ENCODE data around the gene TMPRSS6.

The TMPRSS6 gene

GRCh38 chr22:37109242-37109917 lies at the start of gene TMPRSS6:
Gene TMPRSS6, minus strand, starts transcription at chr22:37109713. Its CDS starts 6,296 bp downstream, at chr22:37103417.
- no peak for DNase-seq (ENCODE audit: low read depth in 3 of 3, low spot score in 1 of 3)

- no peak for DNase-seq (ENCODE audit: low read depth in 3 of 3, low spot score in 1 of 3)
Measured at GRCh38 chr22:37158963-37159290, 49.4 kb upstream of the TMPRSS6 start.

- DNase-seq (ENCODE audit: low read depth in 3 of 3, low spot score in 1 of 3) = no peak
Measured at GRCh38 chr22:37157516-37158285, 48.2 kb upstream of the TMPRSS6 start.

- no peak for DNase-seq (ENCODE audit: low read depth in 3 of 3, low spot score in 1 of 3)
Measured at GRCh38 chr22:37156686-37157435, 47.3 kb upstream of the TMPRSS6 start.

- DNase-seq (ENCODE audit: low read depth in 3 of 3, low spot score in 1 of 3) = no peak
Measured at GRCh38 chr22:37155971-37156370, 46.5 kb upstream of the TMPRSS6 start.

- DNase-seq (ENCODE audit: low read depth in 3 of 3, low spot score in 1 of 3) = no peak
Measured at GRCh38 chr22:37154925-37155712, 45.6 kb upstream of the TMPRSS6 start.

- no peak for DNase-seq (ENCODE audit: low read depth in 3 of 3, low spot score in 1 of 3)
Measured at GRCh38 chr22:37153901-37154300, 44.4 kb upstream of the TMPRSS6 start.

- no peak for DNase-seq (ENCODE audit: low read depth in 3 of 3, low spot score in 1 of 3)
Measured at GRCh38 chr22:37151401-37151800, 41.9 kb upstream of the TMPRSS6 start.

- DNase-seq (ENCODE audit: low read depth in 3 of 3, low spot score in 1 of 3) = no peak
Measured at GRCh38 chr22:37150701-37151100, 41.2 kb upstream of the TMPRSS6 start.

GRCh38 chr22:37148742-37149665 lies 39.5 kb upstream of the TMPRSS6 start:
- no peak for DNase-seq (ENCODE audit: low read depth in 3 of 3, low spot score in 1 of 3)

- no peak for DNase-seq (ENCODE audit: low read depth in 3 of 3, low spot score in 1 of 3)
Measured at GRCh38 chr22:37148031-37148651, 38.6 kb upstream of the TMPRSS6 start.

- no peak for DNase-seq (ENCODE audit: low read depth in 3 of 3, low spot score in 1 of 3)
Measured at GRCh38 chr22:37147186-37147990, 37.9 kb upstream of the TMPRSS6 start.

- no peak for DNase-seq (ENCODE audit: low read depth in 3 of 3, low spot score in 1 of 3)
Measured at GRCh38 chr22:37146507-37147180, 37.1 kb upstream of the TMPRSS6 start.

GRCh38 chr22:37146051-37146385 lies 36.5 kb upstream of the TMPRSS6 start:
- no peak for DNase-seq (ENCODE audit: low read depth in 3 of 3, low spot score in 1 of 3)

- DNase-seq (ENCODE audit: low read depth in 3 of 3, low spot score in 1 of 3) = no peak
Measured at GRCh38 chr22:37145180-37146050, 35.9 kb upstream of the TMPRSS6 start.

- no peak for DNase-seq (ENCODE audit: low read depth in 3 of 3, low spot score in 1 of 3)
Measured at GRCh38 chr22:37144180-37144554, 34.7 kb upstream of the TMPRSS6 start.

GRCh38 chr22:37141971-37142370 lies 32.5 kb upstream of the TMPRSS6 start:
- no peak for DNase-seq (ENCODE audit: low read depth in 3 of 3, low spot score in 1 of 3)

- DNase-seq (ENCODE audit: low read depth in 3 of 3, low spot score in 1 of 3) = no peak
Measured at GRCh38 chr22:37141476-37141875, 32.0 kb upstream of the TMPRSS6 start.
